ENCODE measurements around the gene HIC1. TPM values are rescaled to one million over a fixed set of nuclear protein-coding genes. Genes with fewer than 3 reads are reported as not detected.

The HIC1 gene
- total and polyA plus RNA-seq, 7 donors = 2.0 to 12.6 (median 4.3) TPM

DNA sequence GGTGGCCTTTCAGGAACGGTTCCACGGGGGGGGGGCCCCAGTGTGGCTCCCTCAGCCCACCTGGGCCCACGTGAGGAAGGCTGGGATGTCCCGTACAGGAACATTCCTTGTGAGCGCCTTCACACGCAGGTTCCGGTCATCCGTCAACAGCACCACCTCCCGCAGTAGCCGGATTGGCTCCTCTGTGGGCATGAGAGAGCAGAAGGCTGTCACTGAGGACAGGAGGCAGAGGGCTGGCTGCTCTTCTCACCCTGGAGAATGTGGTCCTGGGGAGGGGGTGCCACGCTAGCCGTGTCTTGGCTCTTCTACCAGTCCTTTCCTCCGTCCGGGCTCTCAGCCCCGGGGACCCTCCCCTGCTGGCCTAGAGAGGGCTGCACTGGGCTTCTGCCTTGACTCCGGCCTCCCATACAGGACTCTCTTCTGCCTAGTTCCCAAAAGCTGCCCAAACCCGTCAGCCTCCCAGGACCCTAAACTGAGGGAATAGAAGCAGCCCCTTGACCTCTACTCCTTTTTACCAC lies 6.6 kb downstream of the HIC1 start:
- intact Hi-C loops (cut with DNase I) = no loop called here
- H3K4me1 ChIP-seq = no peaks in the 10 kb centered on the region
- H3K27me3 ChIP-seq (ENCODE audit: insufficient read depth in 3 of 3, low read length in 2 of 3) = no peaks in the 10 kb centered on the region
- ATAC-seq = no peak
- no peaks in the 10 kb centered on the region for H3K9me3 ChIP-seq
- WGBS, 3 donors = 72 to 80% (median 76%) methylated on average over 17 of the region's 17 CpGs
- TF ChIP-seq, protein P1, sequence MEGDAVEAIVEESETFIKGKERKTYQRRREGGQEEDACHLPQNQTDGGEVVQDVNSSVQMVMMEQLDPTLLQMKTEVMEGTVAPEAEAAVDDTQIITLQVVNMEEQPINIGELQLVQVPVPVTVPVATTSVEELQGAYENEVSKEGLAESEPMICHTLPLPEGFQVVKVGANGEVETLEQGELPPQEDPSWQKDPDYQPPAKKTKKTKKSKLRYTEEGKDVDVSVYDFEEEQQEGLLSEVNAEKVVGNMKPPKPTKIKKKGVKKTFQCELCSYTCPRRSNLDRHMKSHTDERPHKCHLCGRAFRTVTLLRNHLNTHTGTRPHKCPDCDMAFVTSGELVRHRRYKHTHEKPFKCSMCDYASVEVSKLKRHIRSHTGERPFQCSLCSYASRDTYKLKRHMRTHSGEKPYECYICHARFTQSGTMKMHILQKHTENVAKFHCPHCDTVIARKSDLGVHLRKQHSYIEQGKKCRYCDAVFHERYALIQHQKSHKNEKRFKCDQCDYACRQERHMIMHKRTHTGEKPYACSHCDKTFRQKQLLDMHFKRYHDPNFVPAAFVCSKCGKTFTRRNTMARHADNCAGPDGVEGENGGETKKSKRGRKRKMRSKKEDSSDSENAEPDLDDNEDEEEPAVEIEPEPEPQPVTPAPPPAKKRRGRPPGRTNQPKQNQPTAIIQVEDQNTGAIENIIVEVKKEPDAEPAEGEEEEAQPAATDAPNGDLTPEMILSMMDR (IDR thresholded peaks at IDR 0.05) = no peak
- H3K36me3 ChIP-seq (ENCODE audit: insufficient read depth in 1 of 2, low read depth in 1 of 2) = peaks cover 0 to 48% of the 10 kb centered on the region in 2 donors
- H3K4me3 ChIP-seq = peak overlapping the region; percentile 18
- H3K27ac ChIP-seq = peak overlapping the region; percentile 62
- DNase-seq = no peak

DNA sequence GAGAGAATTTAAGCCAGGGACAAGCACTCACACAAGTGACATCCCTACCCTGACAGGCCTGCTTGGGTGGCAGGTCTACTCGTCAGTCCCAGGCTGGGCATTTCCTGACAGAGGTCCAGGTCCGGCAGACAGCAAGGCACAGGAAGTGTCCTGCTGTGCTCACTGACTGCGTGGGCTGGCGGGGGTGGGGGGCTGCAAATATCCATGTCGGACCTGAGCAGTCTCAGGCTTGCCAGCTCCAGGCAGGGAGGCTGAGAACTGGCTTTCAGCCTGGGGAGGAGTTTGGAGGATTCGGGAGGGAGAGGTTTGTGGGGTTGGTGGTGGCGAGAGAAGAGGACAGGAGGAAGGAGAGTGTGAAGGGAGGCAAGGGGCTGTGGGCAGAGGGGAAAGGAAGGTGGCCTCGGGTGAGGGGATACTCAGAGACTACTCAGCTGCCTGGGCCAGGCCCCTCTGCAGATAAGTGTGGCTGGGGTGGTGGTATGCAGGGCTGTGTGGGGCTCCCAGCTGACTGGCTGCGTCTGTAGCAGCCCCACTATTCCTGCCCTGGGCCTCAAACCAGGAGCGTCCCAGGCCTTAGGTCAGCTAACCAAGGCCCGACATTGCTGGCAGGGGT lies 7.8 kb downstream of the HIC1 start:
- Histone ChIP-seq H3K27ac (peak overlapping the region; percentile 62), H3K4me1 (no peaks in the 10 kb centered on the region), H3K27me3 (ENCODE audit: insufficient read depth in 3 of 3, low read length in 2 of 3) (no peaks in the 10 kb centered on the region), H3K9me3 (no peaks in the 10 kb centered on the region), H3K4me3 (no peak overlapping the region), H3K36me3 (ENCODE audit: insufficient read depth in 1 of 2, low read depth in 1 of 2) (peaks cover 0 to 53% of the 10 kb centered on the region in 2 donors)
- DNase-seq (peak; percentile 32 to 68), ATAC-seq (no peak)
- TF ChIP-seq, protein P1 (IDR thresholded peaks at IDR 0.05) = no peak
- 49 to 64% (median 51%) methylated on average over 11 of the region's 11 CpGs for WGBS, 3 donors
- intact Hi-C loops (cut with DNase I) = no loop called here

DNA sequence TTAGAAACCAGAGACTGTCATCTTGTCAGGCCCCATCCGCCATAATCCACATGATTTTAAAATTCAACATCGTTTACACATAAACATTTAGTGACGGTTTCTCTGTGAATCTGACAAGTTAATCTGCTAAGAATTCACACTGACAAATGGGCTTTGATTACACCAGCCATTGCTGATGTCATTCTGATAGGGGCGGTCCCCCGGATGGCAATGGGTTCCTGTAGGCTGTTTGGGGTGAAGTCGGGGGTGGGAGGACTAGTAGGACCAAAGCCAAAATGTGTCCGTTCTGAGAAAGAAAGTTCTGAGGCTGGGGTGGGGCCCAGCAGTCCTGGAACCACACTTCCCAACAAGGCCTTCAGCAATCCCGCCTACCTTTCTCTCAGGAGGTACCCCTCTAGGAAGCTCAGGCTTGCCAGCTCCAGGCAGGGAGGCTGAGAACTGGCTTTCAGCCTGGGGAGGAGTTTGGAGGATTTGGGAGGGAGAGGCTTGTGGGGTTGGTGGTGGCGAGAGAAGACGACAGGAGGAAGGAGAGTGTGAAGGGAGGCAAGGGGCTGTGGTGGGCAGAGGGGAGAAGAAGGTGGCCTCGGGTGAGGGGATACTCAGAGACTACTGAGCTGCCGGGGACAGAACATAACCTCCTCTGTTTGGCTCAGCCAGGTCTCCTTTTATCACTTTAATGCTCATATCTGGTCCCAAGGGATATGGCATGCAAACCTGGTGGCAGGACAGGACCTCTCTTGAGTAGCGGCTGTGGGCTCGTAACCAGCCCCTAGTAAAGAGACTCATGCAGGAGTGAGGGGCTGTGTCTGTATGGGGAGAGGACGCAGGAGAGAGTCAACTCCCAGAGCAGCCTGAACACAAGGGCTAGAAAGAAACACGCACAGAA lies 8.6 kb downstream of the HIC1 start:
- H3K36me3 ChIP-seq (ENCODE audit: insufficient read depth in 1 of 2, low read depth in 1 of 2) = peaks cover 0 to 61% of the 10 kb centered on the region in 2 donors
- no peaks in the 10 kb centered on the region for H3K9me3 ChIP-seq
- intact Hi-C loops (cut with DNase I) = no loop called here
- TF ChIP-seq, protein P1 (IDR thresholded peaks at IDR 0.05) = no peak
- peak overlapping the region; percentile 62 for H3K27ac ChIP-seq
- H3K4me1 ChIP-seq = no peaks in the 10 kb centered on the region
- H3K27me3 ChIP-seq (ENCODE audit: insufficient read depth in 3 of 3, low read length in 2 of 3) = no peaks in the 10 kb centered on the region
- ATAC-seq (no peak), DNase-seq (peak in 1 of 2 donors; percentile 43)
- no peak overlapping the region for H3K4me3 ChIP-seq
- 67 to 70% (median 67%) methylated on average over 16 of the region's 16 CpGs for WGBS, 3 donors

DNA sequence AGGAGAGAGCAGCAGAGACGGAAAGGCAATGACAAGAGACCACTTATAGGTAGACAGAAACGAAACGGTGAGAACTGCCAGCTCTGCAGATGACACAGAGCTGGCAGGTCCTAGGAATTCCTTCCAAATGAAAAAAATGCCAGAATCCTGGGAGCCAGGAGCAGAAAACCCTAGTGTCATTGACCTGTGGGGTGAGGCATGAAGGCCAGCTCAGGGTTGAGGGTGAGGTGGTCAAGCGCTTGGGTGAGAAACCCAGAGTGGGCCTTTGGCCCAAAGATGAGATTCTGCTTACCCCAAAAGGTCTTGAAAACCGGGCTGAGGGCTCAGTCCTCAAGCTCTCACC lies 9.2 kb downstream of the HIC1 start:
- no peak for DNase-seq
- ATAC-seq = no peak
- Histone ChIP-seq H3K36me3 (ENCODE audit: insufficient read depth in 1 of 2, low read depth in 1 of 2) (peaks cover 0 to 66% of the 10 kb centered on the region in 2 donors), H3K4me1 (no peaks in the 10 kb centered on the region), H3K9me3 (no peaks in the 10 kb centered on the region), H3K27ac (peak overlapping the region; percentile 62), H3K27me3 (ENCODE audit: insufficient read depth in 3 of 3, low read length in 2 of 3) (no peaks in the 10 kb centered on the region), H3K4me3 (no peak overlapping the region)
- 60 to 67% (median 63%) methylated on average over 5 of the region's 5 CpGs for WGBS, 3 donors
- intact Hi-C loops (cut with DNase I) = no loop called here
- TF ChIP-seq, protein P1 (IDR thresholded peaks at IDR 0.05) = no peak
